ENCODE results near the gene CBX6. TPM values are rescaled to one million over a fixed set of nuclear protein-coding genes. Genes with fewer than 3 reads are reported as not detected.
A peak's percentile ranks its signal among the peaks of the same experiment; 100 is the strongest.

The CBX6 gene
- polyA plus RNA-seq, 1 donor from 2014 or later, result 7.1 TPM

- H3K9me3 Mint-ChIP-seq, result no peaks in the 10 kb centered on the region
- H3K27ac Mint-ChIP-seq, result peak overlapping the region in 1 of 3 donors; percentile 92
- H3K4me3 Mint-ChIP-seq, result peak overlapping the region in 2 of 4 donors; percentile 23 to 65
Observed at GRCh38 chr22:38868286-38868721, 3.7 kb downstream of the CBX6 start.

GRCh38 chr22:38867471-38868285 is 4.3 kb downstream of the CBX6 start:
- Mint-ChIP-seq H3K9me3 (no peaks in the 10 kb centered on the region), H3K36me3 (no peaks in the 10 kb centered on the region), H3K27ac (peak overlapping the region in 1 of 3 donors; percentile 92), H3K27me3 (no peaks in the 10 kb centered on the region), H3K4me3 (peak overlapping the region in 1 of 4 donors; percentile 65), H3K4me1 (peaks cover 16 to 26% (median 18%) of the 10 kb centered on the region in 3 donors)

More at GRCh38 chr22:38868286-38868721, 3.7 kb downstream of the CBX6 start:
- no peaks in the 10 kb centered on the region for H3K36me3 Mint-ChIP-seq
- no peaks in the 10 kb centered on the region for H3K27me3 Mint-ChIP-seq
- peaks cover 19 to 28% (median 21%) of the 10 kb centered on the region in 3 donors for H3K4me1 Mint-ChIP-seq

GRCh38 chr22:38867124-38867455 is 4.9 kb downstream of the CBX6 start:
- H3K27ac Mint-ChIP-seq, result no peak overlapping the region
- no peaks in the 10 kb centered on the region for H3K36me3 Mint-ChIP-seq
- peaks cover 16 to 26% (median 18%) of the 10 kb centered on the region in 3 donors for H3K4me1 Mint-ChIP-seq
- H3K4me3 Mint-ChIP-seq, result no peak overlapping the region
- no peaks in the 10 kb centered on the region for H3K9me3 Mint-ChIP-seq
- no peaks in the 10 kb centered on the region for H3K27me3 Mint-ChIP-seq

- Mint-ChIP-seq H3K27me3 (no peaks in the 10 kb centered on the region), H3K4me3 (no peak overlapping the region), H3K4me1 (peaks cover 16 to 28% (median 18%) of the 10 kb centered on the region in 3 donors), H3K27ac (no peak overlapping the region), H3K36me3 (no peaks in the 10 kb centered on the region), H3K9me3 (no peaks in the 10 kb centered on the region)
Observed at GRCh38 chr22:38866399-38867123, 5.5 kb downstream of the CBX6 start.

- peaks cover 16 to 28% (median 18%) of the 10 kb centered on the region in 3 donors for H3K4me1 Mint-ChIP-seq
- H3K36me3 Mint-ChIP-seq, result no peaks in the 10 kb centered on the region
- no peak overlapping the region for H3K4me3 Mint-ChIP-seq
Observed at GRCh38 chr22:38866024-38866398, 6.0 kb downstream of the CBX6 start.

GRCh38 chr22:38865201-38866023 is 6.6 kb downstream of the CBX6 start:
- Mint-ChIP-seq H3K36me3 (peaks cover 2% of the 10 kb centered on the region), H3K27ac (peak overlapping the region in 1 of 3 donors; percentile 35), H3K4me3 (no peak overlapping the region)

More at GRCh38 chr22:38866024-38866398, 6.0 kb downstream of the CBX6 start:
- Mint-ChIP-seq H3K27me3 (no peaks in the 10 kb centered on the region), H3K9me3 (no peaks in the 10 kb centered on the region), H3K27ac (no peak overlapping the region)

GRCh38 chr22:38864361-38865191 is 7.4 kb downstream of the CBX6 start:
- Mint-ChIP-seq H3K36me3 (peaks cover 2% of the 10 kb centered on the region), H3K4me3 (no peak overlapping the region), H3K4me1 (peaks cover 7 to 16% (median 9%) of the 10 kb centered on the region in 3 donors)

More at GRCh38 chr22:38865201-38866023, 6.6 kb downstream of the CBX6 start:
- H3K9me3 Mint-ChIP-seq, result no peaks in the 10 kb centered on the region
- no peaks in the 10 kb centered on the region for H3K27me3 Mint-ChIP-seq
- peaks cover 13 to 22% (median 15%) of the 10 kb centered on the region in 3 donors for H3K4me1 Mint-ChIP-seq

GRCh38 chr22:38863531-38864131 is 8.4 kb downstream of the CBX6 start:
- Mint-ChIP-seq H3K4me3 (no peak overlapping the region), H3K27me3 (no peaks in the 10 kb centered on the region), H3K27ac (no peak overlapping the region), H3K36me3 (peaks cover 2% of the 10 kb centered on the region), H3K4me1 (peaks cover 2 to 10% (median 8%) of the 10 kb centered on the region in 3 donors), H3K9me3 (no peaks in the 10 kb centered on the region)

More at GRCh38 chr22:38864361-38865191, 7.4 kb downstream of the CBX6 start:
- H3K27me3 Mint-ChIP-seq, result no peaks in the 10 kb centered on the region
- H3K9me3 Mint-ChIP-seq, result no peaks in the 10 kb centered on the region
- no peak overlapping the region for H3K27ac Mint-ChIP-seq

DNA sequence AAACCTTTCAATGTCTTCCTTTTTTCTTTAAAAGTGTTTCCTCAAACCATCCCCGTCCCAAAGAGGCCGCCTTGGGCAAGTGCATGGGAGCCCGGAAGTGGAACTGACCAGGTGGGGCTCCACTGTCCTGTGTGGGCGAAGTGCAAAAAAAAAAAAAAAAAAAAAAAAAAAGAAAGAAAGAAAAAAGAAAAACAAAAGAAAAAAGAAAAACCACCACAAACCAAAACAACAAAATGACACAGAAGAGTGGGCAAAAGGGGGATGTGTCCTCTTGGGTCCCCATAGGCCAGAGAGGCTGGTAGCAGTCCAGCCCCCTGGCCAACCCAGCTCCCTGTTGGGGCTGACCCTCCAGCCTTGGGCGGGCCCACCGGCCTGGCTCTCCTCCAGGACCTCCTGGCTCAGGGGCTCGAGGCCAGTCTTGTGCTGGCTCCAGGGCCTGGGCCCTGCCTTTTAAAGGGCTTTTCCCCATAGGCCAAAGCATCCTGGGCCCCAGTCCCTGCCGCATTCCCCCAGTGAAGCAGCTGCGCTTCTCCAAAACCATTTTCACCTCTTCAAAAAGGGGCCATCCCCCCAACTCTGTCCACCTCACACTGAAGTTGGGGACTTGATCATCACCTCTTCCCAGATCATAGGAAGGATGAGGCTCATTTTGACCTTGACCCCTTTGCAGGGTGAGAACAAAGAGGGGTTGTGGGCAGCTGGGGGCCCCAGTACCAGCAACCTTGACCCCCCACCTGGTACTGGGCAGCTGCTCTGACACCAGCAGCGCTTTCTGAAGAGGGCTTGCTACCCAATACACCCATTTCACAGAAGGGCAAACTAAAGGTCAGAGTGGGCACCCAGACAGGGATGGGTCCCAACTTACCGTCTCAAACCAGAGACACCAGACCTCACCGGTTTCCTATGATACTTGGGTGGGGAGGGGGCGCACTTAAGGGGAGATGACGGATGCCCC is 9.4 kb downstream of the CBX6 start:
- H3K9me3 Mint-ChIP-seq, result no peaks in the 10 kb centered on the region
- peaks cover 2% of the 10 kb centered on the region for H3K36me3 Mint-ChIP-seq
- no peak overlapping the region for H3K4me3 Mint-ChIP-seq
- no peak overlapping the region for H3K27ac Mint-ChIP-seq
- H3K4me1 Mint-ChIP-seq, result peaks cover 0 to 4% (median 3%) of the 10 kb centered on the region in 3 donors
- no peaks in the 10 kb centered on the region for H3K27me3 Mint-ChIP-seq

- Mint-ChIP-seq H3K4me1 (peaks cover 0 to 4% (median 3%) of the 10 kb centered on the region in 3 donors), H3K4me3 (no peak overlapping the region), H3K36me3 (peaks cover 2% of the 10 kb centered on the region), H3K27ac (no peak overlapping the region), H3K27me3 (peaks cover 3% of the 10 kb centered on the region), H3K9me3 (no peaks in the 10 kb centered on the region)
Observed at GRCh38 chr22:38861927-38862326, 10.1 kb downstream of the CBX6 start.

DNA sequence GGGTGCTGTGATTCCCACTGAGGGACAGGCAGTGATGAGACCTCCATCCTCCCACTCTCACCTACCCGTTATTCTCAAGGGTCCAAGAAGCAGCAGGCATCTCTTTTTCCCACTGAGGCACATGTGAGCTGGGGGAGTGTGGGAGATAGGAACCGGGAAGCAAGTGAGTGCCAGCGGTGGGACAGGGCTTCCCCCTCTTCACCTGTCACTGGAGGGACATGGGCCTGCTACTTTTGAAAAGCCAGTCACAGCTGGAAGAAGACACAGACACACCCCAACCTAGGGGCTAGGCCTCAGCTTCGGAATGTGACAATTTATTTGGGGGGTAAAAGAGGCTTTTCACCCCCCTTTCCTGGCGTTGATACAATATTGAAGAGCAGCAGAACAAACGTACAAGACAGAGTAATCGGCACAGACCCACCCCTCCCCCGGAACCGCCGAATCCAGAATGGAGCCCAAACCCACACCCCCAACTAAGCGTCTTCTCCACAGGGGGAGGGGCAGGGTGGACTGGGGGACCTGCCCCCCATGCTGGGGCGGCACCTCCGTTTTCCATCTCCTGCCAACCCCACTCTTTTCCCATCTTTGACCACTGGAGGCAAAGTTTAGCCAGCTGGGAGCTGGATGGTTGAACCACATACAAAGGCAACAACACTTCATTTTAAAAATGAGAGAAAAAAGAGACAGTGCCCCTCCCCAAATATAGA is 10.7 kb downstream of the CBX6 start:
- Mint-ChIP-seq H3K4me3 (no peak overlapping the region), H3K4me1 (peaks cover 0 to 4% (median 3%) of the 10 kb centered on the region in 3 donors), H3K27me3 (peaks cover 3% of the 10 kb centered on the region), H3K9me3 (no peaks in the 10 kb centered on the region), H3K36me3 (peaks cover 2% of the 10 kb centered on the region), H3K27ac (no peak overlapping the region)

All from IgD-negative memory B cell (primary cell).